HG03280 (cell line): ENCODE data around the gene GALNT18.

Source experiments
- ATAC-seq: cut with Tn5 transposase; IDR thresholded peaks from one replicate; pipeline ENCODE4 v1.9.1; 2021; ENCODE audit warnings: mild to moderate bottlenecking, moderate library complexity; ENCODE audit not compliant: unreplicated experiment

GALNT18 gene

DNA sequence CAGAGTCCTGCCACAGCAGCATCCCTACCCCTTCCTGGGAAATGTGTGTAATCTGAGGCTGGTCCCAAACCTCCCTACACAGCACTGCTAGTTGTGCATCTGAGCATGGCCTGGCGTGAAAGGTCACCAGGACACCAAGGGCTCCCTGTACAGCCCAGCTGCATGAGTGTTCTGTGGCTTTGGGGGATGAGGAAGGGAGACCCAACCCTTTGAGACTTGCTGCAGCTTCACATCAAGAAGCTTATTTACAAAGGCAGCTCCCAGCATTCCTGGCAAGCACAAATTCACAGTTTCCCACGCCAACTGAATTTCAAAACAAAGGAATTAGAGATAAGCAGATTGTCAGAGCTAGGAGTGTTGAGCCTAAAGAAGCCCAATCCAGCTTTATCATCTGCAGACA is 301.0 kb downstream of the GALNT18 start:
- no peak for ATAC-seq

DNA sequence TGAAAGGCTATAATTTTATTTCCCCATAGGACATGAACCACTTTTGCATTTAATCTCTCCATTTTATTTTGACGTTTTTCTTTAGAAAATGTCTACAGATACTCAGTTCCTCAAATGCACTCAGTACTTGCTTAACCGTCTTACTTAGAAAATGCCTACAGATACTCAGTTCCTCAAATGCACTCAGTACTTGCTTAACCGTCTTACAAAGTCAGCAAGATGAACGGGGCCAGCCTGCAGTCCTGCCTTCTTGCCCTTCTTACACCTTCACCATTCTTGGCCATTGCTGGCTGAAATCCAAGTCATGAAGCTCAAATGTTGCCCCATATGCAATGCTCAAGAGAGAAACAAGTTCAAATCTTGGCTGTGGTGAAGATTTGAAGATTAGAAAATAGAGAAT is 302.8 kb downstream of the GALNT18 start:
- peak; percentile 62 for ATAC-seq

DNA sequence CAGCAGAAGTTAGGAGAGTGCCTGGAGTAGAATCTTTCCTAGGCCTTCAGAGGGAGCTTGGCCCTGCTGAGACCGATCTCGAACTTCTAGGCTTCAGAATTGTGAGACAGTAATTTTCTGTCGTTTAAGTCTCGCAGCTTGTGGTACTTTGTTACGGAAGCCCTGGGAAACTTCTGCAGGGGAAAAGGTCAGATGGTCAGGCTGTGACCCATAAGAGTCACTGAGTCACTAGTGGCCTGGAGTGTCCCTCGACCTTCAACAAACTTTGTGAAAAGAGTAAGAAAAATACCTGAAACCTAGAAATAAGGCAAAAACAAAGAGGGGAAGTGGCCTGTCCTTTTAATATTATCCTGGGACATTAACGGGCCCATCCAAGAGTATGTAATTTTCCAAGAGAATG is 303.3 kb downstream of the GALNT18 start:
- no peak for ATAC-seq

DNA sequence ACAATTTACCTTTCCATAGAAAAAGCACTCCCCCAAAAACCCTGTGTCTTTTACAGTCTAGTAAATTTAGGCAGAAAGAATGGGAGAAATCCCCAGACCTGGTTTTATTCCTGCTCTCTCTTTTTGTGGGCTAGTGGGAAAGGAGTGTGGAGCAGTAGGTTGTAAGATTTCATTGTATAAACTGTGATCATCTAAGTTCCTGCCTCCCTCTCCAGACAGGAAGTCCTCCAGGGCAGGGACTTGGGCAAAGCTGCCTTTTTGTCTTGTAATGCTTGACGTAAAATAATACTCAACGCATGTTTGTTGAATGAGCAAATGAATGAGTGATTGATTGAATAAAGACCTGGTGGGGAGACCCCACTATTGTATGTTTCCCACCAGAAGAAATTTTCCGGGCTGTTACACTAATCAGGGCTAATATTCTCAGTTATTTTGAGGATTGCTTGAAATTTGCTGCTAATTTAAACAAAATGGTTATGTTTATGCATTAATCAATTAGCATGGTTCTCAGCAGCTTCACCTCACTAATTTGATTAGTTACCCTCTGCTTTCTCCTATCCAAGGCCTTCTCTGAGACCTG is 305.1 kb downstream of the GALNT18 start:
- ATAC-seq = no peak

DNA sequence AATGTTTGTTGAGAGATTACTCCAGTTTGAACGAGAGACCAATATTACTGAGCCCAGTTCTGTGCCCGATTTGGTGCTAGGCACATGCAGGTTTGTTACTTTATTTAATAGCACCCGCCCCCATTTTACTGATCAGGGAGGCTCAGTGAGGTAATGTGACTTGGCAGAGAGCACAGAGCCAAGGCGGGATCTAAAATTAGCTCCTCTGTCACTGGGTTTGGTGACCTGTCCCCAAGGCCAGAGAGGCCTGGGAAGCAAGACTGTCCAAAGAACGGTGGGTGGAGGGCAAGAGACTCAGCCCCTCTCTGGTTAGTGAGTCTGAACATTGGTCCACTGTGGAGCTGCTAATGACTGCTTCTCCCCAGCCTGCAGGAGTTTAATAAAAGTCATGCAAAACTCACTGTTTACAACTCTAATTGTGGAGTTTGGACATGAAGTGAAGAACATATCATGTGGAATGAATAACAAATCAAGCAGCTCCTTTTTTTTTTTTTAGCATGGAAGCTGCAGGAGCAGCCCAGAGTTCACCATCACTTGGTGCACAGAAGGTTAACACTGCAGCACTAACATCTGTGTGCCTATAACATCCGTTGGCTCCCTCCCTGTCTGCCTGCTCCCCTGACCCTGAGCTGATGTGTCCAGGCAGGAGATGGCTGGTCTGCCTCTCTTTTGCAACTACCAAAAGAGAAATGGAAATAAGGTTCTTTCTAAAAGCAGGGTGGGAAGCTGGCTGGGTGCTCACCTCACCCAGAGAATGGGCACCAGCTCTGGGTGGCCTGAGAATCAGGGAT is 307.7 kb downstream of the GALNT18 start:
- ATAC-seq = no peak

DNA sequence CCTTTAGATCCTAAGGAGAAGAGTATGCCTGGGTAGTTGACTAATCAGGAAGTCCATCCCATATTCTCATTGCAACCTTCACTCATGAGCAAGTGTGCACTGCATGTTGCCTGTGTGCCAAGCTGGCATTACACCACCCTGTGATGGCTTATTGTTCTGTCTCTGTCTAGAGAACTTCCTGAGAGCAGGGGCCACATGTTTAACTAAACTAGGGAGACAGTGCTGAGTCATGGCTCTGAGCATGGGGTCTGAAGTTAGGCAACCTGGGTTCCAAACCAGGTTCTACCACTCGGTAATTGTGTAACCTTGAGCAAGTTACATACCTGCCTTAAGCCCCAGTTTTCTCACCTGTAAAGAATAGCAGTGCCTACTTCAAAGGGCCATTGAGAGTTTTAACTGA is 308.4 kb downstream of the GALNT18 start:
- ATAC-seq = no peak

DNA sequence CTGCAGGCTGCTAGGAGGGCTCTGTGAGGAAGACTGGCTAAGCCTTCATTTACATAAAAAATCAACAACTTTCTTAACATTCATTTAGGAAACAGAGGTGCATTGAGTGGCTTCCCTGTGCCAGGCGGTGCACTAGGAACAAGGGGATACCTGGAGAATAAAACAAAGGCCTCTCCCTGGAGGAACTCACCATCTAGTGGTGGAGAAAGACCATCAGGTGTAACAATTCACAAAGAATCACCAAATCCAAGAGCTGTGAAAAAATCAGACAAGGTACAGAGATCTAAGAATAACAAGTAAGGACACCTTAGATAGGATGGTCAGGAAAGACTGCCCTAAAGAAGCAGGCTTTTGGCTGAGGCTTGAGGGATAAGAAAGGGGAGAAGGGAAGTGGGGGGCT is 309.1 kb downstream of the GALNT18 start:
- no peak for ATAC-seq

DNA sequence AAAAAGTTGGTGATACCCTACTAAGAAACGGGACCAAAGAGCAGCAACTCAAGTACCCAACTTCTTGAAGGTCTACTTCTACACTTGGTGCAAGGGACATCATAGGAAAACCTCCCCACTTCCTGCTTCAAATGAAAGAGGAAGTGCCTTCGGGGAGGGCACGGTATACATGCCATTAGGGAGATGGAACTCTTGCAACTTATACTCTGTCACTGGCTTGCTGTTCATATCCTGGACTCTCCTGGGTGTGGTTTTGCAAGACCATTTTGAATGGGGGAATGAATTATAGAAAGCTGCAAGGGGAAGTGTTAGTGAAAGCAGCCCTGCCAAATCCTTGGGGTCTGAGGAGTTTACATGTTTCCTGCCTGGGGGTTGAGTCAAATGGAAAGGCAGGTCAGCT is 310.6 kb downstream of the GALNT18 start:
- no peak for ATAC-seq

DNA sequence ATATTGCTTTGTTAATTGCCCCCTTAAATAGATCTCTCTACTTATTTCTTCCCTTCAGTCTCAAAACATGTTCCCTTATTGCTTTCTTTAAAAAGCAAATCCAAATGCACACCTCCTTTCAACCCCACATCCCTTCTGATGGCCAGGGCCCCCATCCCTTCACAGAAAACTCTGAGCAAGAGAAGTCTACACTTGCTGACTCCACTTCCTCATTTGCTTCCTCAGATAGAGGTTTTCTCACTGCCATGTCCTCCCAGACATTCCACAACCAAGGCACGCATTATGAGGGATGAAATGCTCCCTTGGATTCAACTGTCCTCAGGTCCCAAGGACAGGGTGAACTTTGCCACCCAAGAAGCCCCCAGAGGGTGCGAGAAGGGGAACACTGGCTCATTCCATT is 311.9 kb downstream of the GALNT18 start:
- ATAC-seq = no peak

DNA sequence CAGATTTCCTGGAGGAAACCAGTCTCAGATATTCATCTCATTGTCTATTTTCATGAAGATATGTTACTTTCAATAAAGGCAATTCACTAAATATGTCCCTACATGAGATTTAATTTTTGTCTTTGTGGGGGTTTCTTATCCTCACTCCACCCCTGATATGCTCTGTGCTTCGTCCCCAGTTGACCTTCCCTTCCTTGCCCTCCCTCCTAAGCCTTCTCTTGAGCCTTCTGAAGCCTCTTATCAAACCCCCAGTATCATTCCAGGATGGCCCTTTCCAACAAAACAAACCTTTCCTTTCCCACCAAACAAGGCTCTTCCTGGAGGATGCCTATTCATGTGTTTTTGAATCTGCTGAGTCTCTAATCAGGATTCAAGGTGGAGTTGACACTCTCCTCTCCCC is 313.6 kb downstream of the GALNT18 start:
- ATAC-seq = no peak

DNA sequence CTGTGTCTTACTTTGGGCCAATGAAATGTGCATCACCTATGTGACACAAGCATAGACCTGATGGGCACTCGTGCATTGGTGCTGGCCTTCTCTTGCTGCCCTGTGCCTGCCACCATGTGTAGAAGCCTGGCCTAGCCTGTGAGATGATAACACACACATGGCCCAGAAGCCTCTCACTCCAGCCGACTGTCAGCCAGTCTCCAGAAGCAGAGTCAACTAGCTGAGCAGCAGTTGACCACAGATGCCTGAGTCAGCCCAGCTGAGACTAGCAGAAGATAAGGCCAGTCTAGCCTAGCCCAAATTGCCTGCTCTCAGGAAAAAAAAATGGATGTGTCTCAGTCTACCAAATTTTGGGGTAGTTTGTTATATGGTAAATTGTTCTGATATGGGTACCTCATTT is 314.9 kb downstream of the GALNT18 start:
- ATAC-seq = no peak

DNA sequence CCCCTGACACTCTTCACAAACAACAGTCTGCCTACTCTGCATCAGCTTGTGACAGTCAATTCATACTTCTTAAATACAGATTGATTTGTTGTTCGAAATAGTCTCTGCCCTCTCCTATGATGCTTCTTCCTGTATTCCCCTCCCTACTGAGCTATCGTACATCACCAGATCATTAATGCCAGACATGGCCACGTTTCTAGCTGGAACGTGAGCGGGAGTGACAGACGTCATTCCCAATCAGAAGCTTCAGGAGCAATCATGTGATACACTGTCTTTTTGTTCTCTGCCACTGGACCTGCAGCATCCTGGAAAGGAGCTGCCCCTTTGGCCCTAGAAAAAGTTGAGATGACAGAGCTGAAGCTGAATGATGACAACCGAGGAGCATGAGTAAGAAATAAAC is 317.3 kb downstream of the GALNT18 start:
- no peak for ATAC-seq

DNA sequence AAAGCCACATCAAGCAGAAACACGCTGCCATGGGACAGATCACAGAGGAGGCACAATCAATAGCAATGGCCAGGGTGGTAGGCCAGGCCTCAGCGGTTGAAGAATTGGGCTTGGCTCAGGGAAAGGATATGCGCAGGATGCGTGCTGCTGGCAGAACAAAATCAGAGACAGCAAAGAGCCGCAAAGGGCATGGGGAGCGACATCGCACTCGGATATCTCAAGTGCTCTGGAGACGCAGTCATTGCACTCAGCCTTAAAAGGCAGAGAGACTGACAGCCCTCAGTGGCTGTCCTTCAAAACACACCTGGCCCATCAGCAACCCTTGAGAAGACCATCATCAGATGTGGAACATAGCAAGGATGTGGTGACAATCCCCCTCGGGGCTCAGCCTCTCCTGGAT is 319.2 kb downstream of the GALNT18 start:
- no peak for ATAC-seq

DNA sequence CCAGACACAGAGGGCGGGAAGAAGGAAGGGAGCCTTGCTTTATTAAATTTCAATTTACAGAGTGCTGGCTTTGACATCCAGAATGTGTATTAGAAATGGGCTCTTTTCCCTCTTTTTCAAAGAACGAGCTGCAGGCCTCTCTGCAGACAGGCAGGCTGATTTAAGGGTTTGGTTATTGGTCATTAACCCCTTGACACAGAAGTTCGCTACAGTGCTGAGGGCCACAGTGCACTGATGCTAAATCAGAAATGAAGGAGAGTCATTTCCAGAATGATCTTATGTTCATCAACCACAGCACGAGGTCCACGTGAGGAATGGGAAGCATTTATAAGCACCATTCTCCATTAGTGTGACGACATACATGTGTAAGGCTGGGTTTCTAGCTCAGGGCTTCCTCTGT is 320.6 kb downstream of the GALNT18 start:
- ATAC-seq = no peak

DNA sequence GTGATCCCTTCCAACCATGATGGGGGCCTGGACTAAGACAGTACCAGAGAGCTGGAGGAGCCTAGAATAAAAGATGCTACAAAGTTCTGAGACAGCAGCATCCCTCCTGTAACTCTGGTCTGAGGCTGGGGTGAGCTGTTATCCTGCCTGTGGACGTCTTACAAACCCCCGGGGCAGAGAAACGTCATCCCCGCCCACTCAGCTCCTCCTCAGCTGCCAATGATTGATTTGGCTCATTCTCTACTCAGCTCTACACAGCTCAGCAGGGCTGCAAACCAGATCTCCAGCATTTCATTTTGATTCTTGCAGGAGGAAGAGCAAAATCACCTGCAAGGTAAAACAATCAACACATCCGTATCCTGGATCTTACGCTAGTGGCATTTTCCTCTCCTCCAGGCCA is 324.2 kb downstream of the GALNT18 start:
- ATAC-seq = no peak

DNA sequence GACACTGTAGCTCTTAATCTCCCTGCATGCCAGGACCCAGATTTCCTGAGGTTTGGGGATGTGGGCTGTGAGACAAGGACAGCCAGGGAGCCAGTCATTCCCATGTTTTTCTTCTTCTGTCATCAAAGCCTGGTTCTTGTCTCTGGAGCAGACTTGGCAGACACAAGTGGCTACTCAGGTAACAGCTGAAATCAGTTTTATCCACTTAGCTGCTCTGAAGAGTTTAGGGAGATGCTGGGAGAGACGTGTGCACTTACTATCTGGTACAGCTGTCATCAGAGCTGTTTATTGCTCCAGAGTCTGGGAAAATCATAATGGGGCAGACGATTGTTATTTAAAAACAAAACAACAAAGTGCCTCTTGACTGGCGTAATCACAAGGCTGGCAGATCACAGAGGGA is 325.4 kb downstream of the GALNT18 start:
- no peak for ATAC-seq

DNA sequence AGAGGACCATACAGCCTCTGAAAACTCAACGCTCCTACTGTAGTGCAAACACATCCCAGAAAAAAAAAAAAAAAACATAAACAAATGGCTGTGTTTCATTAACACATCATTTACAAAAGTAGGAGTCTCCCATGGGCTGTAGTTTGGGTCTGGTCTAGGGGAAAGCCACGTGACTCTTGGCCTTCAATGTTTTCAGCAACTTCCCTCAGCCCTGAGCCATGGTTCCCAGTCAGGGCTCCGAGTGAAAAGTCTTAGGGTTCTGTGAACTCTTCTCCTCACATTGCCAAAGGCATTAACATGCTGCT is 327.3 kb downstream of the GALNT18 start:
- no peak for ATAC-seq

DNA sequence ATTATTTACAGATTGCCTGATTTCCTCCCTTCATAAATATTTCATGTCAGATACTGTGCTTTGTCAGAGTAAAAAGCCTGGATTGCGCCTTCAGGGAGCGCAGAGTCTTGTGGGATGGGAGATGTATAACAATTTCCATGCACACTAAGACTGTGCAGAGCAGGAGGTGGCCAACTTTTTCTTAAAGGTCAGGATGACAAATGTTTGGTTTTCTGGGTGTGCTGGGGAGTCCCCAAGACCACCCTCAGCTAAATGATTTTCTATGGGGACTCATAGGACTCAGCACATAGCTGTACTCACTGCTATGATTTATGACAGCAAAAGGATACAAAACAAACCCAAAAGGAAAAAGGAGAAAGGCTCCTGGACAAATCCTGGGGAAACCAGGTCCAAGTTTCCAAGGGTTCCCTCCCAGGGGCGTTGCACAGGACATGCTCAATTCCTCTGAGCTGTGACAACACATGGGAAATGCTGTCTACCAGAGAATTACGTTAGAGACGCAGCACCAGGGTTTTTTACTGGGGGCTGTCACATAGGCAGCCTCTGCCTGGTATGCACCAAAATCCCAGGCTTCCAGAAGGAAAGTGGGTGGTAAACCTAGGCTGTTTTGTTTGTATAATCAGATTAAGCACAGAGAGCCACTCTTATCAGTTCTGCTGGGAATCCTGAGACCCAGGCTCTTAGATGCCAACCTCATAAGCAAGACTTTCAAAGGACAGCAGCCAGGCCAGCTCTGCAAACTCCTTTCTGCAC is 327.8 kb downstream of the GALNT18 start:
- ATAC-seq = no peak

DNA sequence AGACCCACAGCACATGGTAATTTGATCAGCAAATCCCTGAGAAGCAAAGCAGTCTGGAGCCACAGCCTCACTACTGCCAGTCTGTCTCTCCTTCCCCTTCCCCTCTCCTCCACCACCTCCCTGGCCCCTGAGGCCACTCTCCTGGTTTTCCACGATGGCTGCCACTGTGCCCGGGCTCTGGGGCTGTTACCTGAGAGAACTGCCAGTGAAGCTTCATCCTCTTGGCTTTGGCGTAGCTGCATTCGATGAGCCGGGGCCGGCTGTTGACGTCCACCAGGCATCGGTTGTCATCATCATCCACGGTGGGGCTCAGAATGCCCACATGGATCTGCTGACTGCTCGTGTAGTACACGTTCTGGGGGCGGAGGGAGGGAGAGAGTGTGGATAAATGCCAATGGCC is 329.0 kb downstream of the GALNT18 start:
- no peak for ATAC-seq

DNA sequence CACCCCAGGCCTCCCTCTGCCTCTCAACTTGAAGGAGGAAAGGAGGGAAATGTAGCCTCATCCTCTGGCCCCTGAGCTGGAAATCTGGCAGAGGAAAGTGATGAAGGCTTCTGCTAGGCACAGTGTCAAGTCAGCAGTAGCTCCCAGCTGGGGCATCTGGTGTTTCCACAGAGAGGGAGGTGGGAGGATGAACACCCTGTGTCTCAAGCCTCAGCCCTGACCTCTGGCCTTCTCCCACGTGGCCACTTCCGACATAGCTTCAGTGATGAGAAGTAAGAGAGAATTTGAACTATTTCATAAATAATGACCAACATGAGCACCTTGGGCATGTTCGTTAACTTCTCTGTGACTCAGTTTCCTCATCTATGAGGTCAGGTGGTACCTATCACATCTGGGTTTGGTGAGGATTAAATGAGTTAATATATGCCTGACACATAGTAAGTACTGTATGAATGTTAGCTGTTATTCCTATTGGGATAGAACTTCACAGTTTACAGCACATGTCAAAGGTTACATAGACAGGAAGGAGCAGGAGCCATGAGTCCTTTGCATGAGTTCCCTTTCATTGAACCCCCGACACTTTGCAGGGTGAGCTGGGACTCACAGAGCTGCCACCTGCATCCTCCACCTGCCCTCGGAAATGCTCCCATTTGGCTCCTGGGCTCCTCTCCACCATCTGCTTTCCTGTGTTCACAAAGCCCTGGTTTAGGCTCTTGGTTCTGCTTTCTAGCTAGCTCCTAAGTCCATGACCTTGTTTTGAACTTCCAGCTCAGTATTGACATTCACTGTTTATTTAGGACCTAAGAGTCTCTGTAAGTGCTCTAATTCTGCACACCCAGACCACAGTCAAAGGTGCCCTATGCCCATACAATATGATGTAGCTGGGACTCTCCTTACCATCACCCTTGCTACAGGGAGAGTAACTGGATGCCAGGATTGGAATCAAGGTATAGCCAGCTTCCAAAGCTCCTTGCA is 330.5 kb downstream of the GALNT18 start:
- ATAC-seq = no peak

DNA sequence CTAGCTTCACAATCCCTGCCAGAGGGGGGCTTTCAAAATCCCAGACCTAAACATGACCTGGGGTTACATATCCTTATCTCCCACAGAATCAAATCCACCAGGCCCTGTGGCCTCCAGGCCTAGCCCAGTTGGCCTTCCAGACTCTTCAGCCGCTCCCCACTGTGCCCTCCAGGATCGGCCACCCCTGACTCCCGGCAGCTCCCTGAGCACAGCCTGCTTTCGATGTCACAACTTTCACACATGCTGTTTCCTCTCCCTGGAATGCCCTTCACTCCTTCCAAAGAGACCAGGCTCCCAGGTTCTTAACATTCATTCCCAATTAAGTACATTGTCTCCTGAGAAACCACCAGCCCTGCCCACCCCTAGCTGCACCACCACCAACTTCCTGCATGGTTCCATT is 331.5 kb downstream of the GALNT18 start:
- no peak for ATAC-seq
